ENCODE results near the gene ICA1.
"Not testable (repeated sequence)": the region's sequence is repeated elsewhere in the genome, so short reads cannot be mapped to it uniquely, and the experiment has no call there.

Gene ICA1

GRCh38 chr7:8089036-8089780 is 172.8 kb downstream of the ICA1 start:
- DNase-seq = no peak

- DNase-seq = no peak
Observed at GRCh38 chr7:8086239-8086638, 175.7 kb downstream of the ICA1 start.

DNA sequence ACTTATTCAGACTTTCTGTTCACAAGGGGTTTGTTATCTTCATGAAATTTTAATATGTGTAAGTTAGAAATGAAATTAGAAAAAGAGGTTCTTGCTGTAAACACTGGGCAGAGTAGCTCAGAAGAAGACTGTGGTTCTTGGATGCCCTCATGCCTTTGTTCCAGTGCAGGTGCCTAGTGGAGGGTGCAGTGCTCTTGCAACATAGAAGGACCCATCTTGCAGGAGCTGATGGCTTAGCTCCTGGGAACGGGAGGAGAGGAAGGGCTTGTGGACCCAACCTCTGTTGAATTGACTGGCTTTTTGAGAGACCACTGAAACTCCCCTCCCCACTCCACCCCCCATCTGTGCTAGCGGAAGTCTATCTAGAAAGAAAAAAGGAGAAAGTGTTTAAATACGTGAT is 176.5 kb downstream of the ICA1 start:
- DNase-seq = no peak

- no peak for DNase-seq
Observed at GRCh38 chr7:8084836-8085235, 177.1 kb downstream of the ICA1 start.

DNA sequence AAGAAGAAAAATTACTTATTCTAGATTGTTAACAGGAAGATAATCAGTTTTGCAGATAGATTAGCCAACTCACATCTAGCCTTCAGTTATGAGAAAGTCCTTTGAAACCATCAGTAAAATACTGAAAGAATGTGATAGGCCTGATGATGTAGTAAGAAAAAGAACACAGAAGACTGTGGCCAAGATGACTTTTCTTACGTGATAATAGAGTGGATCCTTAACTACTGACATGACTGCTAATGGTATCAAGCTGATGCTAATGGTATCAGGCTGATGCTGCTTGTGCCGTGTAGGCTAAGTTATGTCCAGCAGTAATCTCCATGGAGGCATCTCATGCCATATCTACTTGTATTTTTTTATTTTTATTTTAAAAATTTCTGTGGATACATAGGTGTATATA is 179.2 kb downstream of the ICA1 start:
- DNase-seq = no peak

DNA sequence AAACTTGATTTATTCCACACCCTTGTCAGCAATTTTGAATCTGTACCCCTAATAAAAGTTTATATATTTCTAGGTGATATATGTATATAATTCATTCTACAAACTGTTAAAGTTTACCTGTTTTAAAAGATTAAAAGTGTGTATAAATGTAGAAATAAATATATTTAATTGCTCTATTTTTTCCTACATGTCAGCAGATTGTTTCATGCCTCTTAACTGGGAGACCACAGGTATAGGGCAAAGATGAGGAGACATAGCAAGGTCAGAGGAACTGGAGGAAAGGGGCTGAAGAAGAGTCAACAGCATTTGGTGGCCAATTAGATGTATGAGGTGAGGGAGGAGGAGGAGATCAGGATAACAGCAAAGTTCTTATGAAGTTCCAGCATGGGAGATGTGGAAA is 183.5 kb downstream of the ICA1 start:
- no peak for DNase-seq

DNA sequence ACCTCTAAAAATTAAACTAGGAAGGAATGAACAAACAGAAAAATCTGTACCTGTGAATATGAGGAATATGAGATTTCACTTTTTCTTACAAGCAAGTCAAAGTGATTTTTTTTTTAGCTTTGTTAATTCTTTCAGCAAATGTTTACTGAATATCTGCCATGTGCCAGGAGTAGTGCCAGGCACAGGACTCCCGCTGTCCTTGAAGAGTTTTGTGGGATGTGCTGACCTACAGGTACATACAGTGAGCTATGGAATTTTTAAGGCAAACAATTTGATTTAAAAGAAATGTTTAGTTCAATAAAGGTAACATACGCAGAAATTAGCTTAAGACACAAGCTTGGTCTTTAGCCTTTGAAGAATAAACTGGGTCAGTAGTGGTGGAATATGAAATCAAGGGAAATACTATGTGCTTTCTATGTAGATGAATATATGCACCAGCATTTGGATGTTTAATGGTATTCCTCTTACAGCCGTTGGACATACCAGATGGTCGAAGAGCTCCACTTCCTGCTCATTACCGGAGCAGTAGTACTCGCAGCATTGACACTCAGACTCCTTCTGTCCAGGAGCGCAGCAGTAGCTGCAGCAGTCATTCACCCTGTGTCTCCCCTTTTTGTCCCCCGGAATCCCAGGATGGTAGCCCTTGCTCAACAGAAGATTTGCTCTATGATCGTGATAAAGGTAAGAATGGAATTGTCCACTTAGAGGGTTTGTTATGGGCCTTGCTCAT is 191.4 kb downstream of the ICA1 start:
- DNase-seq = no peak

- DNase-seq = no peak
Observed at GRCh38 chr7:8068892-8069686, 192.9 kb downstream of the ICA1 start.

- DNase-seq = no peak
Observed at GRCh38 chr7:8065356-8065813, 196.6 kb downstream of the ICA1 start.

DNA sequence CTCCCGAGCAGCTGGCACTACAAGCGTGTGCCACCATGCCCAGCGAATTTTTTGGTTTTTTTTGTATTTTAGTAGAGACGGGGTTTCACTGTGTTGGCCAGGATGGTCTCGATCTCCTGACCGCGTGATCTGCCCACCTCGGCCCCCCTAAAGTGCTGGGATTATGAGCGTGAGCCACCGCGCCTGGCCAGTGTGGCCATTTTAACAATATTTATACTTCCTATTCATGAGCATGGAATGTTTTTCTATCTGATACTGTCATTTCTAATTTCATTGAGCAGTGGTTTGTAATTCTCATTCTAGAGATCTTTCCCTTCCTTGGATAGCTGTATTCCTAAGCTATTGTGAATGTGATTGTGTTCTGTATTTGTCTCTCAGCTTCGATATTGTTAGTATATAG is 197.1 kb downstream of the ICA1 start:
- DNase-seq = no peak

- DNase-seq = peak; percentile 94
Observed at GRCh38 chr7:8063706-8064297, 198.2 kb downstream of the ICA1 start.

DNA sequence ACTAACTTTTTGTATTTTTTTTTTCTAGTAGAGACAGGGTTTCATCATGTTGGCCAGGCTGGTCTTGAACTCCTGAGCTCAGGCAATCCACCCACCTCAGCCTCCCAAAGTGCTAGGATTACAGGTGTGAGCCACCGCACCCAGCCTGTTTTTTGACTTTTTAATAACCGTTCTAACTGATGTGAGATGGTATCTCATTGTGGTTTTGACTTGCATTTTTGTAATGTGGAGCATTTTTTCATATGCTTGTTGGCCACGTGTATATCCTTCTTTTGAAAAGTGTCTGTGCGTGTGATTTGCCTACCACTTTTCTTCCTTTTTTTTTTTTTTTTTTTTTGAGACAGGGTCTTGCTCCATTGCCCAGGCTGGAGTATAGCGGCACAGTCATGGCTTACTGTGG is 198.7 kb downstream of the ICA1 start:
- DNase-seq = not testable (repeated sequence)
